Stimulated activated CD8-positive, alpha-beta memory T cell treated with anti-CD3 and anti-CD28 coated beads, Interleukin-4, amount 100 ng/mL, for 4 hours (primary cell): Measurements from ENCODE around the gene ILK.
A peak's percentile ranks its signal among the peaks of the same experiment; 100 is the strongest.

Experiments used
- DNase-seq, 2 donors: peaks; one replicate each; pipeline ENCODE4 v3.0.0-alpha.2; 2020; ENCODE audit warnings: low read depth in 2 of 2, low spot score in 1 of 2

Gene ILK

GRCh38 chr11:6619004-6619745 lies 15.6 kb downstream of the ILK start, which contains the start of gene TPP1:
TSS of gene TPP1 (minus strand) at chr11:6619422. CDS start at chr11:6619400, 22 bp downstream.
- peak; percentile 83 to 88 for DNase-seq

- DNase-seq, result no peak
Observed at GRCh38 chr11:6620636-6621035, 17.1 kb downstream of the ILK start.

- no peak for DNase-seq
Observed at GRCh38 chr11:6621711-6622211, 18.2 kb downstream of the ILK start.

- no peak for DNase-seq
Observed at GRCh38 chr11:6622261-6623171, 18.9 kb downstream of the ILK start.

- DNase-seq, result no peak
Observed at GRCh38 chr11:6623391-6624363, 20.1 kb downstream of the ILK start.

- DNase-seq, result no peak
Observed at GRCh38 chr11:6625156-6625831, 21.7 kb downstream of the ILK start.

- DNase-seq, result no peak
Observed at GRCh38 chr11:6625832-6626420, 22.4 kb downstream of the ILK start.

- no peak for DNase-seq
Observed at GRCh38 chr11:6626971-6627761, 23.6 kb downstream of the ILK start.

- no peak for DNase-seq
Observed at GRCh38 chr11:6627762-6628241, 24.2 kb downstream of the ILK start.

- DNase-seq, result no peak
Observed at GRCh38 chr11:6628526-6628925, 25.0 kb downstream of the ILK start.

GRCh38 chr11:6629573-6629891 lies 26.0 kb downstream of the ILK start:
- DNase-seq, result no peak

- no peak for DNase-seq
Observed at GRCh38 chr11:6629892-6630631, 26.5 kb downstream of the ILK start.

- DNase-seq, result no peak
Observed at GRCh38 chr11:6630632-6631291, 27.2 kb downstream of the ILK start.

GRCh38 chr11:6631361-6631890 lies 27.9 kb downstream of the ILK start:
- no peak for DNase-seq

GRCh38 chr11:6632116-6633073 lies 28.8 kb downstream of the ILK start:
- DNase-seq, result no peak
